Sigmoid colon (tissue), 7 donors: ENCODE data around the gene PDE4D. TPM values are rescaled to one million over a fixed set of nuclear protein-coding genes. Genes with fewer than 3 reads are reported as not detected.

ENCODE experiments used
- DNase-seq: peaks from one replicate; pipeline ENCODE4 v3.0.0-alpha.2; 2019
- H3K27ac ChIP-seq, 4 donors: fragments of 200-600 bp; sonication (generic); one replicate each; pipeline ENCODE4 v1.5.1; 2016 to 2019; ENCODE audit warnings: mild to moderate bottlenecking in 1 of 4
- H3K27me3 ChIP-seq, 3 donors: fragments of 200-600 bp; sonication (generic); one replicate each; pipeline ENCODE4 v1.5.1; 2019; ENCODE audit warnings: mild to moderate bottlenecking in 1 of 3
- H3K36me3 ChIP-seq, 4 donors: fragments of 200-600 bp; sonication (generic); one replicate each; pipeline ENCODE4 v1.5.1; 2016 to 2019
- H3K4me1 ChIP-seq, 4 donors: fragments of 200-600 bp; sonication (generic); one replicate each; pipeline ENCODE4 v1.5.1; 2017 to 2019
- H3K4me3 ChIP-seq, 4 donors: fragments of 200-600 bp; sonication (generic); one replicate each; pipeline ENCODE4 v1.5.1; 2017 to 2019; ENCODE audit warnings: mild to moderate bottlenecking in 2 of 4, moderate library complexity in 1 of 4
- H3K9me3 ChIP-seq, 4 donors: fragments of 200-600 bp in 3 of 4; sonication (generic) in 3 of 4; one replicate each; pipeline versions ENCODE4 v1.5.1 to v1.6.1; 2013 to 2019
- CTCF ChIP-seq, 4 experiments: fragments of 450-650 bp in 3 of 4; fragments of 200-600 bp in 1 of 4; IDR thresholded peaks; one replicate each; pipeline ENCODE4 v1.5.1; 2016 to 2019; ENCODE audit warnings: antibody characterized with exemption in 4 of 4, mild to moderate bottlenecking in 3 of 4, moderate library complexity in 2 of 4
- EP300 ChIP-seq, 4 donors: sonication (generic); formaldehyde crosslinking; IDR thresholded peaks; one replicate each; pipeline ENCODE4 v1.6.1; 2017; ENCODE audit warnings: antibody characterized with exemption in 4 of 4
- POLR2A ChIP-seq, 2 donors: fragments of 450-650 bp; IDR thresholded peaks; one replicate each; pipeline ENCODE4 v1.6.1; 2016; ENCODE audit warnings: antibody characterized with exemption in 2 of 2, mild to moderate bottlenecking in 2 of 2, moderate library complexity in 2 of 2
- POLR2AphosphoS5 ChIP-seq, 4 donors: sonication (generic); formaldehyde crosslinking; IDR thresholded peaks; one replicate each; pipeline ENCODE4 v1.6.1; 2017; ENCODE audit warnings: antibody characterized with exemption in 4 of 4
- WGBS, 2 donors: extraction: QIAGEN DNeasy Blood & Tissue Kit; methylation state at CpG; one replicate each; pipeline ENCODE4 v1.1.7; 2013; 5-methylcytosine and 5-hydroxymethylcytosine counted together
- intact Hi-C: fragments of 100-400 bp; cut with DNase I; formaldehyde crosslinking; loops from one replicate; pipeline ENCODE4 v1.15.1; 2023
- polyA plus RNA-seq, 3 donors: library from polyadenylated mRNA; stranded (reverse); fragments of 200-250 nt; gene quantifications; one replicate each; pipeline ENCODE4 v1.2.3, GENCODE V29; 2013
- total RNA-seq, 4 donors: library from RNA; depleted of rRNA; stranded (reverse); fragments of >200 nt; gene quantifications; one replicate each; pipeline ENCODE4 v1.1.0, GENCODE V29; 2016
- donor health status: healthy with polysubstance abuse.
- donor health status: Bipolar disorder and iron deficiency.
- donor health status: healthy.

PDE4D gene
- total and polyA plus RNA-seq, 7 donors, result 6.0 to 289 (median 169) TPM

DNA sequence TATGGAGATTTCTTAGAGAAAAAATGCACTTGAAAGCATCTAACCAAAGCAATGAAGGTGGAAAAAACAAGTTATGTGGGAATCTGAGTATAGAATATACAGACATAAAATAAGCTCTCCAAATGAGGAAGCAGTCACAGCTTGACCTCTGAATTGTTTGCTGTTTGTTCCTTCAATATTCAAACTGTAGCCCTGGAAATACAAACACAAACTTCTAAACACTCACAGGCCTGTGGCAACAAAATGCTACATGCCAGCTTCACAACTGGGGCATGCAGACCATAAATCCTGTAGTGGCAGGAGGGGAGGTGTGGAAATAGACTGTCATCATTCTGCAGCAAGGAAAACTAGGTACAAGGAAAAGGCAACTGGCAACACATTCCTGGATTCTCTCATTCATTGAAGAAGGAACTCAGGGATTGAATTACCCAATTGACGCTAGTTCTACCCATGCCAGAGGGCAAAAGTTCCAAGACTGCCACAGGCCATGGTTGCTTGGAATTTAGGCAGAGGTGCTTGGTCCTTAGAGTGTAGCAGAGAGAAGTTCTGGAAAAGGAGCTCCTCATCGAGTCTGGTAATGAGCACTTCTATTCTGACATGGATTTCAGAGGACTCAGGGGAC lies 349.6 kb downstream of the PDE4D start:
- DNase-seq, result no peak
- Histone ChIP-seq H3K27me3 (no peaks in the 10 kb centered on the region), H3K9me3 (no peaks in the 10 kb centered on the region), H3K27ac (peak overlapping the region in 3 of 4 donors; percentile 5 to 65 (median 38)), H3K4me1 (peaks cover 0 to 61% (median 48%) of the 10 kb centered on the region in 4 donors), H3K4me3 (no peak overlapping the region), H3K36me3 (no peaks in the 10 kb centered on the region)
- intact Hi-C loops, result no loop called here
- no peak for TF ChIP-seq POLR2AphosphoS5 (IDR thresholded peaks at IDR 0.05)
- TF ChIP-seq EP300 (IDR thresholded peaks at IDR 0.05), result no peak
- 20 to 65% methylated on average over 2 of the region's 2 CpGs for WGBS, 2 donors

GRCh38 chr5:59542851-59543820 lies 350.4 kb downstream of the PDE4D start:
- TF ChIP-seq EP300 (IDR thresholded peaks at IDR 0.05), result peak in 2 of 4 donors; percentile 8 to 64
- peak in 1 of 4 donors; percentile 71 for TF ChIP-seq POLR2AphosphoS5 (IDR thresholded peaks at IDR 0.05)
- TF ChIP-seq CTCF (IDR thresholded peaks at IDR 0.05), result no peak
- TF ChIP-seq POLR2A (IDR thresholded peaks at IDR 0.05), result no peak
- WGBS, 2 donors, result 20 to 57% methylated on average over 6 of the region's 6 CpGs
- peak; percentile 77 for DNase-seq
- H3K27ac ChIP-seq, result peak overlapping the region in 2 of 4 donors; percentile 38 to 65
- peaks cover 0 to 66% (median 52%) of the 10 kb centered on the region in 4 donors for H3K4me1 ChIP-seq
- intact Hi-C loops, result no loop called here
- no peaks in the 10 kb centered on the region for H3K27me3 ChIP-seq
- no peaks in the 10 kb centered on the region for H3K9me3 ChIP-seq
- H3K36me3 ChIP-seq, result no peaks in the 10 kb centered on the region
- H3K4me3 ChIP-seq, result no peak overlapping the region

GRCh38 chr5:59542306-59542705 lies 351.2 kb downstream of the PDE4D start:
- Histone ChIP-seq H3K4me1 (peaks cover 0 to 74% (median 54%) of the 10 kb centered on the region in 4 donors), H3K9me3 (no peaks in the 10 kb centered on the region), H3K36me3 (no peaks in the 10 kb centered on the region), H3K27ac (peak overlapping the region in 1 of 4 donors; percentile 65), H3K27me3 (no peaks in the 10 kb centered on the region), H3K4me3 (no peak overlapping the region)
- intact Hi-C loops, result no loop called here
- no peak for TF ChIP-seq POLR2A (IDR thresholded peaks at IDR 0.05)
- no peak for DNase-seq

DNA sequence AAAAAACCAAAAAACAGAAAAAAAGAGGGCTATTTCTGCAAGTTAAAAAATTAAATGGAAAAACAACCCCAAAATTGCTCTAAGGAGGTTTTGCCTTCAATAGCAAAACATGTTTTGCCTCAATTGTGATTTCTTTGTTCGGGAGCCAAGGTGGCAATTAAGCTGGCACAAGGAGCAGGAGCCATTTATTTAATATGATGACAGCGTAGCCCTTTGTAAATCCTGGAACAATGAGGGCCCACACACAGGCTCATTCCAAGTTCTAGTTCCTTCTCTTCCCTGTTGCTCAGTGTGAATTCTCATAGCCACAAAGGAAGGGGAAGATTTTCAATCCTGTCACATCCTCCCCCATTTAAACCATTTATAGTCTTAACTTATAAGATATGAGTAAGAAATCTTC lies 353.2 kb downstream of the PDE4D start:
- Histone ChIP-seq H3K9me3 (no peaks in the 10 kb centered on the region), H3K36me3 (no peaks in the 10 kb centered on the region), H3K4me1 (peaks cover 0 to 81% (median 54%) of the 10 kb centered on the region in 4 donors), H3K4me3 (no peak overlapping the region), H3K27ac (peak overlapping the region in 2 of 4 donors; percentile 32 to 44), H3K27me3 (no peaks in the 10 kb centered on the region)
- intact Hi-C loops, result no loop called here
- DNase-seq, result no peak
- WGBS, 2 donors, result 13 to 65% methylated on average over 2 of the region's 2 CpGs
- TF ChIP-seq POLR2AphosphoS5 (IDR thresholded peaks at IDR 0.05) (peak in 1 of 4 donors; percentile 14), POLR2A (IDR thresholded peaks at IDR 0.05) (no peak)

- Histone ChIP-seq H3K4me1 (peaks cover 0 to 69% (median 43%) of the 10 kb centered on the region in 4 donors), H3K4me3 (no peak overlapping the region), H3K36me3 (no peaks in the 10 kb centered on the region), H3K9me3 (no peaks in the 10 kb centered on the region), H3K27me3 (no peaks in the 10 kb centered on the region), H3K27ac (peak overlapping the region in 2 of 4 donors; percentile 34 to 42)
- intact Hi-C loops, result no loop called here
- no peak for TF ChIP-seq EP300 (IDR thresholded peaks at IDR 0.05)
- TF ChIP-seq POLR2AphosphoS5 (IDR thresholded peaks at IDR 0.05), result no peak
- no peak for TF ChIP-seq POLR2A (IDR thresholded peaks at IDR 0.05)
- TF ChIP-seq CTCF (IDR thresholded peaks at IDR 0.05), result no peak
- no peak for DNase-seq
These were observed 354.8 kb downstream of the PDE4D start for GRCh38 chr5:59538750-59539121.
